ENCODE measurements around the gene SERPINB1.
A peak's percentile ranks its signal among the peaks of the same experiment; 100 is the strongest.

The SERPINB1 gene

GRCh38 chr6:2844008-2844407, 2.3 kb upstream of the SERPINB1 start:
- no peak for DNase-seq

DNA sequence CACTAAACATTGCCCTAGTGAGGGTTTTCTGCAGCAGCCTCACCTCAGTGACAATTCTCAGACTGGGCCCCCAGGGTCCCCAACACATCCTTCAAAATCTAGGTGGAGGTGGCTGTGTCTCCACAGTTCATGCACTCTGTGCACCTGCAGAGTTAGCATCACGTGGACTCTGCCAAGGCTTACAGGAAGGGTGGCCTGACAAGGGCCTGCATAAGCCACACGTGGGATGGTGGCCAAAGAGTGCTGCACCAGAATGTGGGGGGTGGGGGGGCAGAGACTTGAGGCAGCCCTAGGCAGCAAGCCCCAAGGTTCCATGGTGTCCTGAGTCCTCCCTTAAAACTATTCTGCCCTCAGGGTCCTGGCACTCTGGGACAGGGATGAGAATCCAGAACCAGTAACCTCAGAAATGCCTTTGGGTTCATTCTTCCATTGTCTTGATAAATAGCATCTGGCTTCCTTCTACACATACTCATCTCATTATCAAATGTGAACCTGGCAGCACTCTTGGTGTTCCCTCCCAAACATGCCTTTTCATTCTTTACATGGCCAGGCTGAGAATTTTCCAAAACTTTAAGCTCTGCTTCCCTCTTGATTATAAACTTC, 1.6 kb upstream of the SERPINB1 start:
- no peak for DNase-seq

GRCh38 chr6:2842139-2842552, 483 bp upstream of the SERPINB1 start:
- DNase-seq = no peak

GRCh38 chr6:2840749-2841061, 958 bp downstream of the SERPINB1 start:
- no peak for DNase-seq

DNA sequence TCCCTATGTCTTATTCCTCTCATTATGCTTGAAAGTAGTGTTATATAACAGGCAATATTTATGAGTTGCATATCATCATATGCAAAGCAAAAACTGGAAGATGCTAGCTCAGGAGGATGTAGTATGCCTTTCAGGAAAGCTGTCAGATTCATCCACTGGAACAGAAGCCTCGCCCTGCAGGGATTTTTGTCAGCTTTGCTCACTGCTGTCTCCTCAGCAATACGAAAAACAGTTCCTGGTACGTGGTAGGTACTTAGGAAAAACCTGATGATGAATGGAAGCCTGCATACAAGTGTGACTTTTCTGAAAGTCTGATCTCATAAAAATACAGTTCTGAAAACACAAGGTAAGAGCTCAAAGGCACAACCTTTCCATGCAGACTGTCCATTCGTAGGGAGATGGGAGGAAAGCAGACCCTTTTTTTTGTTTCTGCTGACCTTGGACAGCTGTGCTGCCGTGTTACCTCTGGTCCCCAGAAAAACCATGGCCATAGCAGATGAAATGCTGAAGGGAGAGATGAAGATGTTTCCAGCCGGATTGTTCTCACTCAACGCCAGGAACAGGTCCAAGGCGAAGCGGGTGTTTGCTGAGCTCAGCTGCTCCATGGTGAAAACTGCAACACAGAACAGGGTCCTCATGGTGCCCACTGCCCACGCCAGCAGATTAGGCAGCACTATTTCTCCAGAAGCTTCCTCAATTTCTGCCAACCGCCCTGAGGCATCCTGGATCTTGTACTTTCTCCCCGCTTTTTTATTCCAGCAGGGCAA, 1.5 kb downstream of the SERPINB1 start:
- no peak for DNase-seq

- DNase-seq = peak; percentile 21
Measured at GRCh38 chr6:2839195-2839981, 2.3 kb downstream of the SERPINB1 start.

GRCh38 chr6:2838251-2838650, 3.4 kb downstream of the SERPINB1 start:
- DNase-seq = no peak

GRCh38 chr6:2834262-2834661, 7.4 kb downstream of the SERPINB1 start:
- no peak for DNase-seq

- no peak for DNase-seq
Measured at GRCh38 chr6:2831392-2831791, 10.3 kb downstream of the SERPINB1 start.

DNA sequence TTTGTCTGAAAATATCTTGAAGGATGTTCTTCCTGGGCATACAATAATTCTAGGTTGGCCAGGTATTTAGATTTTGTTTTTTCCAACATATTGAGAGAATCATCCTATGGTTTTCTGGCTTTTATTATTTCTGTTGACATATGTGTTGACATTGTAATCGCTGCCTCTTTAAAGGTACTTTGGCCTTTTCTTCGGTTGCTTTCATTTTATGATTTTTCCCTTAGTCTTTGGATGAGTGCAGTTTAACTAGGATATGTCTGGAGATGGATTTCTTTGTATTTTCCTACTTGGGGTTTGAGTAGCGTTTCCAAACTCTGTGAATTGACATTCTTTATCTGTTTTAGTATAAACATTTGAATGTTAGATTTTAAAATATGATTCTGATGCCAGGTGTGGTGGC, 11.5 kb downstream of the SERPINB1 start:
- DNase-seq = no peak

DNA sequence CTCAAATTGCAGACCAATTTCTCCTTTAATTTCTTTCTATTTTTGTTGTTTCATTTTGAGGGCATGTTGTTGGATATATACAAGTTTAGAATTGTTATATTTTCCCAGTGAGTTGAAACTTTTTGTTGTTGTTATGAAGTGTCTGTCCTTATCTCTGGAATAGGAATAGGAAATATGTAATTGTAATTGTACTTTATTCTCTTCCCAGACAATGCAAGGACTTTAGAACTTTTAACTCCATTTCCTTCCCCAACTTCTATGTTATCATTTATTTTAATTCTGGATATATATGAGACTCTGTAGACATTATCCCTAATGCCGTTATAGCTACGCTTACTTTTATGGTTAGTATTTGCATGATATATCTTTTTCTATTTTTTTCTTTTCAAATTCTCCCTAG, 12.4 kb downstream of the SERPINB1 start:
- no peak for DNase-seq

DNA sequence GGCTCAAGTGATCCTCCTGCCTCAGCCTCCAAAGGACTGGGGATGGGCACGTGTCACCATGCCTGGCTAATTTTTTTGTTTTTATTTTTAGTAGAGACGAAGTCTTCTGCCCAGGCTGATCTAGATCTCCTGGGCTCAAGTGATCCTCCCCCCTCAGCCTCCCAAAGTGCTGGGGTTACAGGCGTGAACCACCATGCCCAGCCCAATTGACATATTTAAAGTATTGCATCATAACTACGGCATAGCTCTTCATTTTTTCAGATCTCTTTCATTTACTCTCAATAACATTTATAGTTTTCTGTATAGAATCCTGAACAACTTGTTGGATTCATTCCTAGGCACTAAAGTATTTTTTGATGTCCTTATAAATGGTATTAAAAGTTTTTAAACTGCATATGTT, 13.0 kb downstream of the SERPINB1 start:
- no peak for DNase-seq

DNA sequence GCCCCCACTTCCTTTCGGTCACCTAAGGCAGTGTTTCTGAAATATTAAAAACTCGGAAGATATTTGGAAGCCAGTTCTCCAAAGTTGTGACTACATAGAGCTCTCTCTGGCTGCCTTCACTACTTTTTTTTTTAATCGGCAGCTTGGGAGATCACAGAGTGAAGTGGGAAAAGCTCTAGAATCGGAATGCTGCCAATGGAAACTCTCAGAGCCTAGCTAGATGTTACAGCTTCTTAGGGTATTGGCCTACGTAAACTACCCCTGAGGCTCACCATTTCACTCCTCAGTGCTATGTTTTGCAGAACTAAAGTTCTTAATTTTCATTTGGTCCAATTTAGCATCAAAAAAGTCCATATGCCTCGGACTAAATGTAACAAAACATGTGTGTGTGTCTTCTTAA, 14.5 kb downstream of the SERPINB1 start:
- no peak for DNase-seq

DNA sequence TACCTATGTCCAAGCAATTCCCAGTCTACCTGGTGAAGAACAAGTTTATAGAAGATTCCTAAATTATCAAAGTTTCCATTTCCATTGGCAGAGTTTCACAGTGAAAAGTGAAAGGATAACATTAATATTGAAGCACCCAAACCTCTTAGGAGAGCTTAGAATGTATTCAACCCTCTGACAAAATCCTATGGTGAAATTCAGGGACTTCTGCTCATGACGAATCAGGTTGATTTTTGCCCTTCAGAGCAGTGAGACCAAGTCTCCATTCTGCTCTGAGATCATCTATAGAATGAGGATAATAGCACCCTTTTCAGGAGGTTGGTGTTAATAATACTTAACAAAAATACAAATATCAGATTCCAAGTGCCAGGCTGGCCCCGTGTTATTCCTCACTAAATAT, 15.5 kb downstream of the SERPINB1 start:
- DNase-seq = no peak

- DNase-seq = no peak
Measured at GRCh38 chr6:2823104-2823850, 18.4 kb downstream of the SERPINB1 start.

DNA sequence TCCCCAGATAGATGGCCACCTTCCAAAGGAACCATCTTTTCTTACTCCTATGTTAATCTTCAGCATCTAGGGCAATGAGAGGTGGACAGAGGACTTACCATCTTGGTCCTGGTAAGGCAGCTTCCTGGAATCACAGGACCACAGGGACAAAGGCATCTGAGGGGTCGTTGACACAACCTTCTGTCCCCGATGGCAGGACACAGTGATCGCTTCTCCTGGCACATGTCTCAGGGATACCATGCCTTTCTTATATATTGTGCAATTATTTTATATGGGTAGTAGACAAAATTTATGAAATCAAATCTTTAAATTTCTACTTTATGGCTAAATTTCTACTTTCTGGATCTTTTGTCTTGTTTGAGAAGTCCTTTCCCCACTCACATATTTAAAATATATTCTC, 20.1 kb downstream of the SERPINB1 start:
- DNase-seq = no peak

DNA sequence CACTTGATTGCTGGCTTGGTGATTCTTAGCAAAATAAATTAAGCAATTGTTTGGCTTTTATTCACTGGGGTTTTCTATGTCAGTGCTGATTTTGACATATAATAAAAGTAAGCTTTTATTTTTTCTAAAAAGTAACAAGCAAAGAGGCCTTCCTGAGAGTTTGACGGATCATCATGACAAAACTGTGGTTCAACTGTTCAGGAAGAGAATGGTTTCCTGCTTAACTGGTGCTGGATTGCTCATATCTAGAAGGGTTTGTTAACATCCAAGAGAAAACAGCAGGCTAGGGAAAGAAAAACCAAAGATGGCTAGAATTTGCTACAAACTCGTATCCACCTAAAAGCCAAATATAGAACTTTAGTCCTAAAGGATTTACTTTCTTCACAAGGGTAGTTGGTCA, 21.2 kb downstream of the SERPINB1 start:
- peak; percentile 44 for DNase-seq

- DNase-seq = no peak
Measured at GRCh38 chr6:2819978-2820377, 21.7 kb downstream of the SERPINB1 start.

DNA sequence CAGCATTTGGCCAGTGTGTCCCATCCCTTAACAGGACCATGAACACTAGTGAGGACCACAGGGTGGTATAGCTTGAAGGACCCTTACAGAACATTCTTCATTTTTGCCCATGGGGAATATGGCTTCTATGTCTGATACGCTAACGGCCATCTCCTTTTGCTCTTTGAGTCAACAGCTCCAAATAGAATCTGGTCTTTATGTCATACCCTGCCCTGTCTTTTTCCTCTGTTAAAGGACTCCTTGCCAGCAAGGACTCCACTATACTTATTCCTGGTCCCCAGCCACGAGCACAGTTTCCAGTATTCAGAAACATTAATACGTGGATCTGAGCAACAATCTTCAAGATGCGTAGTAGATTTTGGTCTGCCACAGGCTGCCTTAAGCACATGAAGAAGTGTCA, 22.5 kb downstream of the SERPINB1 start:
- no peak for DNase-seq

DNA sequence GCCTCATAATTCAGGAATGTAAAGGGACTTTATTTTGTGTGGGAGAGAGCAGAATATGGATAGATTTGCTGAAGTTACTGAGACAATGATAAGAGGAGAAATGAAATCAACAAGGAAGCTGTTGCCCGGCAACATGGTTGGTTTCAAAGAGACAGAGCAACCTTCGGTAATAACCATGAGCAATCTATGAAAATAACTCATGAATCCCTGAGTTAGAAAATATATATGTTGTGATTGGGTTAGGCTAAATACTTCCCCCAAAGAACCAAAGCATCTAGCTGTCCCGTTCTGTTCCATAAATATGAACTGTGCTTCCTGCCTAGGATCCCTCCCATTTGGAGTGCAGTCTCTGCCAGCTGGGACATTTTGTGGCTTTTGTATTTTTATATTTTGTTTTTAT, 23.1 kb downstream of the SERPINB1 start:
- no peak for DNase-seq

DNA sequence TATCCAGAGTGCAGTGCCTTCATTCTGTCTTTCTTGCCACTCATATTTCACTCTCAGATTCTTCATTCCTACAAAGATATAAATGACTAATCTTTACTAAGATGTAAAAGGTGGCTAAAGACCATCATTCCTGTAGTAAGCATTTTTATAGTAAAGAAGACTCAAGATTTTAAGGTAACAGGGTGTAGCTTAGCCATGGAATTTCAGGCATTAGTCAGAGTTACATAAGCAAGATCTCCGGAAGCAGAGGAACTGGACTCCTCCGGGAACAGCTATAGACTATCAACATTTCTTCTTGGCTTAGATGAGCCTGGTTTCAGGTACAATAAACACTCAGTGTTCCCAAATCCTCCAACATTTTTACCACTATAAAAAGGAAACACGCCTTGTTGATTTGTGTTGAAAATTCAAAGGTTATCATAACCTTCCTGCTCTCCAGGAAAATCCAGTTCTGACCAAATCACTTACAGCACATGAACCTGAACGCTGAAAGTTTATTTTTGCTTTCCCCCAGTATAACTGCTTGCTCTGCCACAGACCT, 23.7 kb downstream of the SERPINB1 start:
- no peak for DNase-seq

DNA sequence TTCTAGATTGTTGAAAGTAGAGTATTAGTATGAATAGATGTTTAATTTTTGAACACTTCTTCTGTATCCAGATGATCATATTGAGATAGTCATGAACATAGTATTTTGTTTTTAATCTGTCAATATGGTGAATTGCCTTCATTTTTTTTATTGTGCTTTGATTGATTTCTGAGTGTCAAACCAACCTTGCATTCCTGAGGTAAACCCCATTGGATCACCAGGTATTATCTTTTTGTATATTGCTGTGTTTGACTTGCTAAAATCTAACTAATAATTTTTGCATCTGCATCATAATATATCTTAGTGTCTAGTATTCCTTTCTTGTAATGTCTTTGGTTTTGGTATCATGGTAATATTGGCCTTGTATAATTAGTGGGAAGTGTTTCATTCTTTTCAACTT, 25.5 kb downstream of the SERPINB1 start:
- DNase-seq = no peak

GRCh38 chr6:2812695-2813094, 29.0 kb downstream of the SERPINB1 start:
- no peak for DNase-seq

Data from activated CD4-positive, alpha-beta T cell treated with anti-CD3 and anti-CD28 coated beads, Interleukin-2, Interleukin-6, amounts not matched to agents 100 ng/mL and 50 ng/mL, durations not matched to agents 16 hours and 8 hours (primary cell).